Measurements from ENCODE around the gene CTXND1.

CTXND1 gene

GRCh38 chr15:80231371-80231770 is 20.6 kb downstream of the CTXND1 start:
- Histone ChIP-seq H3K9me2 (replicated peaks; ENCODE audit: low read depth, low read length) (no peaks in the 10 kb centered on the region), H3K9ac (ENCODE audit: low read depth, low read length, poor library complexity, severe bottlenecking) (no peak overlapping the region), H3K9me3 (ENCODE audit: insufficient read depth, low read depth, low read length) (no peaks in the 10 kb centered on the region), H2AFZ (ENCODE audit: low read length) (no peak overlapping the region), H3K27me3 (ENCODE audit: insufficient read depth, low read length, poor library complexity, severe bottlenecking) (no peaks in the 10 kb centered on the region), H3F3A (ENCODE audit: low read depth) (no peaks in the 10 kb centered on the region), H3K36me3 (ENCODE audit: insufficient read depth, low read length) (no peaks in the 10 kb centered on the region), H3K4me2 (ENCODE audit: low read depth, low read length, poor library complexity, severe bottlenecking) (no peak overlapping the region), H4K20me1 (ENCODE audit: insufficient read depth, low read length, poor library complexity, severe bottlenecking) (no peaks in the 10 kb centered on the region), H3K4me3 (ENCODE audit: low read length, poor library complexity, severe bottlenecking) (no peak overlapping the region), H3K4me1 (ENCODE audit: insufficient read depth, low read length, poor library complexity, severe bottlenecking) (no peaks in the 10 kb centered on the region), H3K79me2 (ENCODE audit: insufficient read depth, low read length) (no peaks in the 10 kb centered on the region)
- TF ChIP-seq EZH2phosphoT487 (IDR thresholded peaks at IDR 0.05; ENCODE audit: borderline replicate concordance), result no peak
- TF ChIP-seq CTCF (conservative IDR thresholded peaks at IDR 0.05; ENCODE audit: low read length), result no peak

GRCh38 chr15:80228959-80229610 is 22.9 kb downstream of the CTXND1 start:
- no peaks in the 10 kb centered on the region for H3K9me3 ChIP-seq (ENCODE audit: insufficient read depth, low read depth, low read length)
- no peaks in the 10 kb centered on the region for H3K79me2 ChIP-seq (ENCODE audit: insufficient read depth, low read length)
- no peak overlapping the region for H3K9ac ChIP-seq (ENCODE audit: low read depth, low read length, poor library complexity, severe bottlenecking)
- no peaks in the 10 kb centered on the region for H3F3A ChIP-seq (ENCODE audit: low read depth)
- H3K27me3 ChIP-seq (ENCODE audit: insufficient read depth, low read length, poor library complexity, severe bottlenecking), result no peaks in the 10 kb centered on the region
- H3K4me1 ChIP-seq (ENCODE audit: insufficient read depth, low read length, poor library complexity, severe bottlenecking), result no peaks in the 10 kb centered on the region
- no peak overlapping the region for H3K4me3 ChIP-seq (ENCODE audit: low read length, poor library complexity, severe bottlenecking)
- H4K20me1 ChIP-seq (ENCODE audit: insufficient read depth, low read length, poor library complexity, severe bottlenecking), result no peaks in the 10 kb centered on the region
- TF ChIP-seq CTCF (conservative IDR thresholded peaks at IDR 0.05; ENCODE audit: low read length) (no peak), EZH2phosphoT487 (IDR thresholded peaks at IDR 0.05; ENCODE audit: borderline replicate concordance) (no peak)
- no peak overlapping the region for H3K4me2 ChIP-seq (ENCODE audit: low read depth, low read length, poor library complexity, severe bottlenecking)
- H3K36me3 ChIP-seq (ENCODE audit: insufficient read depth, low read length), result no peaks in the 10 kb centered on the region
- H2AFZ ChIP-seq (ENCODE audit: low read length), result no peak overlapping the region
- no peaks in the 10 kb centered on the region for H3K9me2 ChIP-seq (replicated peaks; ENCODE audit: low read depth, low read length)

GRCh38 chr15:80219955-80220354 is 32.1 kb downstream of the CTXND1 start:
- TF ChIP-seq EZH2phosphoT487 (IDR thresholded peaks at IDR 0.05; ENCODE audit: borderline replicate concordance), result no peak
- no peak for TF ChIP-seq CTCF (conservative IDR thresholded peaks at IDR 0.05; ENCODE audit: low read length)
- Histone ChIP-seq H3K4me2 (ENCODE audit: low read depth, low read length, poor library complexity, severe bottlenecking) (no peak overlapping the region), H3K79me2 (ENCODE audit: insufficient read depth, low read length) (no peaks in the 10 kb centered on the region), H3K9me3 (ENCODE audit: insufficient read depth, low read depth, low read length) (no peaks in the 10 kb centered on the region), H3K9me2 (replicated peaks; ENCODE audit: low read depth, low read length) (no peaks in the 10 kb centered on the region), H4K20me1 (ENCODE audit: insufficient read depth, low read length, poor library complexity, severe bottlenecking) (no peaks in the 10 kb centered on the region), H3K27me3 (ENCODE audit: insufficient read depth, low read length, poor library complexity, severe bottlenecking) (no peaks in the 10 kb centered on the region), H3K4me1 (ENCODE audit: insufficient read depth, low read length, poor library complexity, severe bottlenecking) (no peaks in the 10 kb centered on the region), H3K9ac (ENCODE audit: low read depth, low read length, poor library complexity, severe bottlenecking) (no peak overlapping the region), H3F3A (ENCODE audit: low read depth) (no peaks in the 10 kb centered on the region), H3K36me3 (ENCODE audit: insufficient read depth, low read length) (no peaks in the 10 kb centered on the region), H2AFZ (ENCODE audit: low read length) (no peak overlapping the region), H3K4me3 (ENCODE audit: low read length, poor library complexity, severe bottlenecking) (no peak overlapping the region)

All from Loucy (cell line).